Measurements from ENCODE around the gene P4HTM. TPM values are rescaled to one million over a fixed set of nuclear protein-coding genes. Genes with fewer than 3 reads are reported as not detected.
A peak's percentile ranks its signal among the peaks of the same experiment; 100 is the strongest.
"Not testable (repeated sequence)": the region's sequence is repeated elsewhere in the genome, so short reads cannot be mapped to it uniquely, and the experiment has no call there.

The P4HTM gene
- total RNA-seq, 1 experiment from 2014 or later = 0.03 TPM

DNA sequence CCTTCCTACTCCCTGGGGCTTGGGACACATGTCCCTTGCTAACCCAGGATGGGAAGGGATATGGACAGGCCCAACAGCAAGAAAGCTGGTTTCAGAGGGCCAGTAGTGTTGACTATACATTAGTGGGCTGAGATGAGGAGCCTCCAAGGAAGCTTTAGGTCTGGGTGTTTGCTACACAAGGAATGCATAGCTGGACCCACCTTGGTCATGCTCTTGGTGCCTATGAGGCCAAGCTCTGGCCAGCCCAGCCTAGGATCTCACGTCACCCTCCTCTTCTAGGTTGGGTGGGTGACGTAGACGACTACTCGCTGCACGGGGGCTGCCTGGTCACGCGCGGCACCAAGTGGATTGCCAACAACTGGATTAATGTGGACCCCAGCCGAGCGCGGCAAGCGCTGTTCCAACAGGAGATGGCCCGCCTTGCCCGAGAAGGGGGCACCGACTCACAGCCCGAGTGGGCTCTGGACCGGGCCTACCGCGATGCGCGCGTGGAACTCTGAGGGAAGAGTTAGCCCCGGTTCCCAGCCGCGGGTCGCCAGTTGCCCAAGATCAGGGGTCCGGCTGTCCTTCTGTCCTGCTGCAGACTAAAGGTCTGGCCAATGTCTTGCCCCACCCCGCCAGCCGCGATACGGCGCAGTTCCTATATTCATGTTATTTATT lies 16.5 kb downstream of the P4HTM start:
- in situ Hi-C loops (cut with HindIII; ENCODE audit: low sequenced_read_pairs) = no loop called here
- DNase-seq (ENCODE audit: low spot score) = peak; percentile 46

DNA sequence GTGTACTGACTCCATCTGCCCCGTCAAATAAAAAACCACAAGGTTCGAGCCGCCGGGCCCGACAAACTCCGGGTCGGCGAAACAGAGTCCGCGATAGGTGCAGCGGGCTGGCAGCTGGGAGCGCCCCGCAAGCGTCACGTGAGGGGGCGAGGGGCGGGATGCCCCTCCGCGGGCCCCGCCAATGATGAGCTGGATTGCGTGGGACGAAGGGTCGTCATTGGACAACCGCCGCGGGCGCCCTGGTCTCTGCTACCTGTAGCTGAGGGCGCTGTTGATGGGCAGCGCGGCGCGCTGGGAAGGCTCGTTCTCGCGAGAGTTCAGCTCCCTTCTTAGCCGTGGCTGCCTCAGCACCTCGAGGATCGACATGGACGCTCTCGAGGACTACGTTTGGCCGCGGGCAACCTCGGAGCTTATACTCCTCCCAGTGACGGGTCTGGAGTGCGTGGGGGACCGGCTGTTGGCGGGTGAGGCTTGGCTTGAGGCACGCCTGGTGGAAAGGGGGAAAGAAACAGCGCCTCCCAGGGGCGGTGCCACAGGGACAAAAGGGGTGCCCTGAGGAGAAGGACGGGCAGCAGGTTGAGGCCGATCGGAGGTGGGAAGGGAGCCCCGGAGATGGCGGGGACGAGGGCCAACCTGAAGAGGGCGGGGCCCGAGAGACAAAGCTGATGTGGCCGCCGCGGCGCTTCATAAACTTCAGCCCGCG lies 17.2 kb downstream of the P4HTM start, which contains the start of gene WDR6:
Gene WDR6, plus strand, starts transcription at position 324 of the 703 bp plus-strand sequence. Its CDS starts 41 bp downstream, at position 365.
- peak; percentile 98 for DNase-seq (ENCODE audit: low spot score)
- in situ Hi-C loops (cut with HindIII; ENCODE audit: low sequenced_read_pairs) = no loop called here

GRCh38 chr3:49007771-49008528 lies 17.9 kb downstream of the P4HTM start:
- in situ Hi-C loops (cut with HindIII; ENCODE audit: low sequenced_read_pairs) = no loop called here
- peak; percentile 77 for DNase-seq (ENCODE audit: low spot score)

DNA sequence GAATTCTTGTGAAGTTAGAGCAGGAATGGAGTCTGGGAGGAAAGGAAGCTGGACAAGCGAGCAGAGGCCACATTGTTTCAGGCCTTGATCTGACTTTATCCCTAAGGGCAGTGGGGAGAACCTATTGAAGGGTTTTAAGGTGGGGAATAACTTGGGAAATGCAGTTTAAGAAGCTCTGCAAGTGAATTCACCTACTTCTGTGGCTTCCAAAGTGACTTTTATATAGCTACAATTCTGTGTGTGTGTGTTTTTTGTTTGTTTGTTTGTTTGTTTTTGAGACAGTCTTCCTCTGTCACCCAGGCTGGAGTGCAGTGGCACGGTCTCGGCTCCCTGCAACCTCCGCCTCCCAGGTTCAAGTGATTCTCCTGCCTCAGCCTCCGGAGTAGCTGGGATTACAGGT lies 18.6 kb downstream of the P4HTM start:
- in situ Hi-C loops (cut with HindIII; ENCODE audit: low sequenced_read_pairs) = not testable (repeated sequence)

GRCh38 chr3:49009396-49009795 lies 19.4 kb downstream of the P4HTM start:
- in situ Hi-C loops (cut with HindIII; ENCODE audit: low sequenced_read_pairs) = no loop called here
- no peak for DNase-seq (ENCODE audit: low spot score)

More for the DNA sequence above, 18.6 kb downstream of the P4HTM start:
- DNase-seq (ENCODE audit: low spot score) = not testable (repeated sequence)

DNA sequence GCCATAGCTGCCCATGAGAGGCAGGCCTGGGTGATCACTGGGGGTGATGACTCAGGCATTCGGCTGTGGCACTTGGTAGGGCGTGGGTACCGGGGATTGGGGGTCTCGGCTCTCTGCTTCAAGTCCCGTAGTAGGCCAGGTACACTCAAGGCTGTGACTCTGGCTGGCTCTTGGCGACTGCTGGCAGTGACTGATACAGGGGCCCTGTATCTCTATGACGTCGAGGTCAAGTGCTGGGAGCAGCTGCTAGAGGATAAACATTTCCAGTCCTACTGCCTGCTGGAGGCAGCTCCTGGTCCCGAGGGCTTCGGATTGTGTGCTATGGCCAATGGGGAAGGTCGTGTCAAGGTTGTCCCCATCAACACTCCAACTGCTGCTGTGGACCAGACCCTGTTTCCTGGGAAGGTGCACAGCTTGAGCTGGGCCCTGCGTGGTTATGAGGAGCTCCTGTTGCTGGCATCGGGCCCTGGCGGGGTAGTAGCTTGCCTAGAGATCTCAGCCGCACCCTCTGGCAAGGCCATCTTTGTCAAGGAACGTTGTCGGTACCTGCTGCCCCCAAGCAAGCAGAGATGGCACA lies 22.5 kb downstream of the P4HTM start:
- in situ Hi-C loops (cut with HindIII; ENCODE audit: low sequenced_read_pairs) = no loop called here
- DNase-seq (ENCODE audit: low spot score) = no peak

DNA sequence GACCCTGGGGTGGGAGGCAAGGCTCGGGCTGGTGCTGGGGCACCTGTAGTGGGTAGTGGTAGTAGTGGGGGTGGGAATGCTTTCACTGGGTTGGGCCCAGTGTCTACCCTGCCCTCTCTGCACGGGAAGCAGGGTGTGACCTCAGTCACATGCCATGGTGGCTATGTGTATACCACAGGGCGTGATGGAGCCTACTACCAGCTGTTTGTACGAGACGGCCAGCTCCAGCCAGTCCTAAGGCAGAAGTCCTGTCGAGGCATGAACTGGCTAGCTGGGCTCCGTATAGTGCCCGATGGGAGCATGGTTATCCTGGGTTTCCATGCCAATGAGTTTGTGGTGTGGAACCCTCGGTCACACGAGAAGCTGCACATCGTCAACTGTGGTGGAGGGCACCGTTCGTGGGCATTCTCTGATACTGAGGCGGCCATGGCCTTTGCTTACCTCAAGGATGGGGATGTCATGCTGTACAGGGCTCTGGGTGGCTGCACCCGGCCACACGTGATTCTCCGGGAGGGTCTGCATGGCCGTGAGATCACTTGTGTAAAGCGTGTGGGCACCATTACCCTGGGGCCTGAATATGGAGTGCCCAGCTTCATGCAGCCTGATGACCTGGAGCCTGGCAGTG lies 23.2 kb downstream of the P4HTM start:
- no peak for DNase-seq (ENCODE audit: low spot score)
- in situ Hi-C loops (cut with HindIII; ENCODE audit: low sequenced_read_pairs) = no loop called here

DNA sequence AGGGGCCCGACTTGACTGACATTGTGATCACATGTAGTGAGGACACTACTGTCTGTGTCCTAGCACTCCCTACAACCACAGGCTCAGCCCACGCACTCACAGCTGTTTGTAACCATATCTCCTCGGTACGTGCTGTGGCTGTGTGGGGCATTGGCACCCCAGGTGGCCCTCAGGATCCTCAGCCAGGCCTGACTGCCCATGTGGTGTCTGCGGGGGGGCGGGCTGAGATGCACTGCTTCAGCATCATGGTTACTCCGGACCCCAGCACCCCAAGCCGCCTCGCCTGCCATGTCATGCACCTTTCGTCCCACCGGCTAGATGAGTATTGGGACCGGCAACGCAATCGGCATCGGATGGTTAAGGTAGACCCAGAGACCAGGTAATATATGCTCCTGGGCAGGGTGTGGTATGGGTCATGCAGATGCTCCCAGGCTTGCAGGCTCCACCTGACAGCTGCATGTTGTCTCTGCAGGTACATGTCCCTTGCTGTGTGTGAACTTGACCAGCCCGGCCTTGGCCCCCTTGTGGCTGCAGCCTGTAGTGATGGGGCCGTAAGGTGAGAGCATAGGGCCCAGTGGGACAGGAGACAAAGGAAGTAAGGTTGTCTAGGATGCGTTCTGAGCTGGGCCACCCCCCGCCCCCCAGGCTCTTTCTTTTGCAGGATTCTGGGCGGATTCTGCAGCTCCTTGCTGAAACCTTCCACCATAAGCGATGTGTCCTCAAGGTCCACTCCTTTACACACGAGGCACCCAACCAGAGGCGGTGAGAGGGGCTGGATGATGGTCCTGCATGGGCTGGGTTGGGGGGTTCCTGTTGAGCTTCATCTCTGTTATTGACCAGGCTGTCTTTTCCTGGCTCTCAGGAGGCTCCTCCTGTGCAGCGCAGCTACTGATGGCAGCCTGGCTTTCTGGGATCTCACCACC lies 24.0 kb downstream of the P4HTM start:
- in situ Hi-C loops (cut with HindIII; ENCODE audit: low sequenced_read_pairs) = no loop called here
- DNase-seq (ENCODE audit: low spot score) = peak; percentile 30

- no peak for DNase-seq (ENCODE audit: low spot score)
- in situ Hi-C loops (cut with HindIII; ENCODE audit: low sequenced_read_pairs) = no loop called here
Measured at GRCh38 chr3:49015072-49015471, 25.0 kb downstream of the P4HTM start.

GRCh38 chr3:49015765-49016164 lies 25.7 kb downstream of the P4HTM start:
- DNase-seq (ENCODE audit: low spot score) = no peak
- in situ Hi-C loops (cut with HindIII; ENCODE audit: low sequenced_read_pairs) = no loop called here

GRCh38 chr3:49016414-49017228 lies 26.6 kb downstream of the P4HTM start:
- no peak for DNase-seq (ENCODE audit: low spot score)
- in situ Hi-C loops (cut with HindIII; ENCODE audit: low sequenced_read_pairs) = no loop called here

GRCh38 chr3:49017229-49017970 lies 27.4 kb downstream of the P4HTM start:
- no peak for DNase-seq (ENCODE audit: low spot score)
- in situ Hi-C loops (cut with HindIII; ENCODE audit: low sequenced_read_pairs) = no loop called here

GRCh38 chr3:49017971-49018706 lies 28.1 kb downstream of the P4HTM start, which contains the start of gene DALRD3:
TSS of gene DALRD3 (minus strand) at chr3:49018580. CDS start at chr3:49018564, 16 bp downstream.
- in situ Hi-C loops (cut with HindIII; ENCODE audit: low sequenced_read_pairs) = no loop called here
- peak; percentile 84 for DNase-seq (ENCODE audit: low spot score)

- DNase-seq (ENCODE audit: low spot score) = no peak
- in situ Hi-C loops (cut with HindIII; ENCODE audit: low sequenced_read_pairs) = no loop called here
Measured at GRCh38 chr3:49018707-49019006, 28.6 kb downstream of the P4HTM start.

DNA sequence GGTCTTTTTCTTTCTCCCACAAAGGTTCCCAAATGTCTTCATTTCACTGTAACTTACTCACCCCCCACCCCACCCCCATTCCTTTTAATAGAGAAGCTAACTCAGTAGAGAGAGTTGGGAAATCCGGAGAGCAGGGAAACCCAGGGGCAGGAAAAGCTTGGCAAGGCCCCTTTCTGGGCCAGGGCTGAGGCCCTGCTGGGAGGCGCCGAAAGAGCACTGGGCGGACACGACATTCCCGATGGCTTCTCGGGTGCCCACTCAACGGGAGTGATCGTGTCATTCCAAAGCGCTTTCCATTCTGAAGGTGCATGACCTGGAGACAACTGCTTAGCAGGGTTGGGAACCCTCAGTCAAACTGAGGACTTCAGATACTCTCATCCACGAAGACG lies 29.9 kb downstream of the P4HTM start:
- no peak for DNase-seq (ENCODE audit: low spot score)
- in situ Hi-C loops (cut with HindIII; ENCODE audit: low sequenced_read_pairs) = no loop called here

All from G401 (cell line).